T-cell (primary cell): ENCODE results near the gene EXOC6B. TPM values are rescaled to one million over a fixed set of nuclear protein-coding genes. Genes with fewer than 3 reads are reported as not detected.

Experiments
- ATAC-seq, 4 experiments: fragments of 200-7000 bp in 3 of 4; fragments of 150-1000 bp in 1 of 4; cut with Tn5 transposase; replicated peaks in 1 of 4; 1 replicate in 3 of 4; 2 replicates in 1 of 4; pipeline ENCODE4 v1.10.0; 2021; ENCODE audit warnings: moderate library complexity in 3 of 4, mild to moderate bottlenecking in 2 of 4, moderate number of reproducible peaks in 1 of 4
- CTCF ChIA-PET, 2 donors: fragments of 300-600 bp; sonication (Branson Sonifier 250); formaldehyde crosslinking; loops; one replicate each; lab custom pipeline; 2022; ENCODE audit warnings: antibody characterized with exemption in 2 of 2; lab: Charles Lee
- POLR2A ChIA-PET, 2 donors: fragments of 300-600 bp; sonication (Branson Sonifier 250); formaldehyde crosslinking; loops; one replicate each; lab custom pipeline; 2022; ENCODE audit warnings: antibody characterized with exemption in 2 of 2; lab: Charles Lee
- DNase-seq, 35 experiments: peaks; one replicate each; pipeline versions ENCODE4 v3.0.0 to v3.0.0-alpha.2; 2013 to 2023
- H3K27ac ChIP-seq: one replicate; pipeline ENCODE4 v1.5.1; 2013; ENCODE audit warnings: low read length
- H3K27me3 ChIP-seq, 2 experiments: replicated peaks in 1 of 2; 1 replicate in 1 of 2; 2 replicates in 1 of 2; pipeline versions ENCODE4 v1.6.1 to v1.7.0; 2013; ENCODE audit warnings: low read length in 1 of 2, mixed read lengths in 1 of 2; ENCODE audit not compliant: control insufficient read depth in 2 of 2, insufficient read depth in 2 of 2; ENCODE audit errors: extremely low read depth in 1 of 2
- H3K36me3 ChIP-seq, 2 donors: 1 replicate in 1 of 2; 2 replicates in 1 of 2; pipeline versions ENCODE4 v1.6.1 to v1.7.0; 2013; ENCODE audit warnings: low read length in 1 of 2; ENCODE audit not compliant: control insufficient read depth in 2 of 2, insufficient read depth in 1 of 2; ENCODE audit errors: extremely low read depth in 1 of 2
- H3K4me1 ChIP-seq, 2 experiments: 1 replicate in 1 of 2; 2 replicates in 1 of 2; pipeline versions ENCODE4 v1.6.1 to v1.7.0; 2013; ENCODE audit warnings: low read length in 2 of 2, mixed read lengths in 1 of 2; ENCODE audit not compliant: insufficient read depth in 2 of 2, control insufficient read depth in 1 of 2; ENCODE audit errors: extremely low read depth in 1 of 2
- H3K4me3 ChIP-seq, 2 donors: 1 replicate in 1 of 2; 2 replicates in 1 of 2; pipeline versions ENCODE4 v1.5.1 to v1.7.0; 2013; ENCODE audit warnings: mild to moderate bottlenecking in 2 of 2, low read length in 1 of 2, moderate library complexity in 1 of 2; ENCODE audit not compliant: control insufficient read depth in 1 of 2; ENCODE audit errors: extremely low read depth in 1 of 2
- H3K9me3 ChIP-seq: 2 replicates; pipeline ENCODE4 v1.7.0; 2013
- H3K27ac Mint-ChIP-seq, 2 donors: one replicate each; pipeline ENCODE4 v1.8.0; 2020 to 2021; ENCODE audit warnings: mild to moderate bottlenecking in 2 of 2, mixed read lengths in 2 of 2
- H3K27me3 Mint-ChIP-seq, 2 donors: one replicate each; pipeline ENCODE4 v1.8.0; 2021 to 2022; ENCODE audit warnings: mixed read lengths in 2 of 2
- H3K36me3 Mint-ChIP-seq: one replicate; pipeline ENCODE4 v1.8.0; 2021; ENCODE audit warnings: mixed read lengths
- H3K4me1 Mint-ChIP-seq, 3 donors: one replicate each; pipeline ENCODE4 v1.8.0; 2020 to 2022; ENCODE audit warnings: mixed read lengths in 3 of 3, mild to moderate bottlenecking in 1 of 3
- H3K4me3 Mint-ChIP-seq, 3 donors: one replicate each; pipeline ENCODE4 v1.8.0; 2020 to 2022; ENCODE audit warnings: mild to moderate bottlenecking in 3 of 3, mixed read lengths in 3 of 3, moderate library complexity in 3 of 3
- H3K9me3 Mint-ChIP-seq, 3 donors: one replicate each; pipeline ENCODE4 v1.8.0; 2020 to 2022; ENCODE audit warnings: mixed read lengths in 3 of 3
- WGBS: methylation state at CpG from one replicate; pipeline ENCODE4 v1.1.5; 2013; ENCODE audit warnings: missing lambda C conversion rate; ENCODE audit not compliant: insufficient coverage; 5-methylcytosine and 5-hydroxymethylcytosine counted together
- total RNA-seq, 35 experiments: library from RNA in 6 of 35; stranded (reverse) in 6 of 35; fragments of 120-200 nt in 1 of 35; gene quantifications; one replicate each; pipeline versions ENCODE4 v1.2.1 to v1.2.4 and lab custom pipeline; 2013 to 2026

EXOC6B gene
- total RNA-seq, 5 donors from 2014 or later (not counting 1 experiment from before 2014, with no cell fraction given) = 13.3 to 18.9 (median 16.6) TPM

DNA sequence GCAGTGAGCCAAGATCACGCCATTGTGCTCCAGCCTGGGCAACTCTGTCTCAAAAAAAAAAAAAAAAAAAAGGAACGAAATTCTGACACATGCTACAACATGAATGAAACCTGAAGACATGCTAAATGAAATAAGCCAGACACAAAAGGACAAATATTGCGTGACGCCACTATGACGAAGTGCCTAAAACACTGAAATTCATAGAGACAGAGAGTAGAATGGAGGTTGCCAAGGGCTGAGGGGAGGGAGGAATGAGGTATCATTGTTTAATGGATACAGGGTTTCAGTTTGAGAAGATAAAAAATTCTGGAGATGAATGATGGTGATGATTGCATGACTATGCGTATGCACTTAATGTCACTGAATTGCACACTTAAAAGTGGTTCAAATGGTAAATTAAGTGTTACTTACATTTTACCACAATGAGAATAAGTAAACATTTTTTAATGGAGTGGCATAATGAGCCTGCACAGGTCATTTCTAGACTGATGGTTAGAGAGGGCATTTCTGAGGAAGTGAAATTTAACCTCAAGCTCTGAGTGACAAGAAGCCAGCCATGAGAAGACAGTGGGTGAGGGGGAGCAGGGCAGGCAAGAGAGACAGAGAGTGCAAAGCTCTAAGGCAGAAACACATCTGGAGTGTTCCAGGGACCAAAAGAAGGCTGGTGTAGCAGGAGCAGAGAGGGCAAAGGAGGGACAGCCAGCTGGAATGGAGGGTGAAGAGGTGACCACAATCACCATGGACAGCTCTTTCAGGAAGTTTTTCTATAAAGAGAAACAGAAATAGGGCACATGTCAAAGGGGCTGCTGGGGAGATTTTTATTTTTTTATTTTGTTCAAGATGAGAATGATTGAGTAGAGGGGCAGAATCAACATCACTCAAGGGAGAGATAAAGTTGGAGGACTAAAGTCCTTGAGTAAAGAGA, 20.6 kb upstream of the EXOC6B start:
- peaks cover 0 to 21% of the 10 kb centered on the region in 2 experiments for H3K27me3 ChIP-seq
- Mint-ChIP-seq H3K9me3 (no peaks in the 10 kb centered on the region), H3K4me1 (no peaks in the 10 kb centered on the region), H3K36me3 (no peaks in the 10 kb centered on the region), H3K4me3 (no peak overlapping the region), H3K27ac (no peak overlapping the region), H3K27me3 (peaks cover 10 to 25% of the 10 kb centered on the region in 2 donors)
- ChIA-PET POLR2A (no interaction called here), CTCF (interaction anchor here (0.7 kb wide), 2 partner anchors 46 to 1704 kb away, joined by 7 to 8 read pairs; no protein-coding TSS in a partner anchor)
- WGBS = 96% methylated on average over 3 of the region's 6 CpGs
- H3K27ac ChIP-seq = no peak overlapping the region
- H3K36me3 ChIP-seq = no peaks in the 10 kb centered on the region
- no peak overlapping the region for H3K4me3 ChIP-seq
- H3K9me3 ChIP-seq = no peaks in the 10 kb centered on the region
- ATAC-seq (no peak), DNase-seq (no peak)
- no peaks in the 10 kb centered on the region for H3K4me1 ChIP-seq

DNA sequence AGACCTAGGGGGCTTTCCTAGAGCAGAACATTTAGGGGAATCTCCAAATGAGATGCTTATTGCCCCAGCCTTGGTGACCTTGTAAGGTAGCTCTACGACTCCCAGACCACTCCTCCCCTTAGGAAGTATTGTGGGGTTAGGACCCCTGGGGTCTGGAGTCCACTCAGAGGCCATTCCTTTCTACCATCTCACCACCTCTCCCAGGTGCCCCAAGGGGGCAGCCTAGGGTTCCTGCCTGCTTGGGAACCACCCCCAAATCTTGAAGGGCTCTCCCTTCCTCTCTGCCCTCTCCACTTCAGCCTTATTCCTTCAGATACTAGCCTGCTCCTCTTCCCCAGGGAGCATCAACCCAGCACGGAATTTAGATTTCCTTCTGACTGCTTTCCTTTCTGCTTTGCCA, 17.5 kb upstream of the EXOC6B start:
- H3K9me3 ChIP-seq = no peaks in the 10 kb centered on the region
- Mint-ChIP-seq H3K27me3 (peaks cover 16 to 27% of the 10 kb centered on the region in 2 donors), H3K4me1 (no peaks in the 10 kb centered on the region), H3K9me3 (no peaks in the 10 kb centered on the region), H3K4me3 (no peak overlapping the region), H3K27ac (no peak overlapping the region), H3K36me3 (no peaks in the 10 kb centered on the region)
- no peak overlapping the region for H3K27ac ChIP-seq
- ChIA-PET CTCF (no interaction called here), POLR2A (no interaction called here)
- H3K36me3 ChIP-seq = no peaks in the 10 kb centered on the region
- H3K4me3 ChIP-seq = no peak overlapping the region
- no CpG with 5 or more reads among the region's 2 CpGs for WGBS
- peaks cover 0 to 10% of the 10 kb centered on the region in 2 experiments for H3K27me3 ChIP-seq
- ATAC-seq (no peak), DNase-seq (no peak)
- no peaks in the 10 kb centered on the region for H3K4me1 ChIP-seq

DNA sequence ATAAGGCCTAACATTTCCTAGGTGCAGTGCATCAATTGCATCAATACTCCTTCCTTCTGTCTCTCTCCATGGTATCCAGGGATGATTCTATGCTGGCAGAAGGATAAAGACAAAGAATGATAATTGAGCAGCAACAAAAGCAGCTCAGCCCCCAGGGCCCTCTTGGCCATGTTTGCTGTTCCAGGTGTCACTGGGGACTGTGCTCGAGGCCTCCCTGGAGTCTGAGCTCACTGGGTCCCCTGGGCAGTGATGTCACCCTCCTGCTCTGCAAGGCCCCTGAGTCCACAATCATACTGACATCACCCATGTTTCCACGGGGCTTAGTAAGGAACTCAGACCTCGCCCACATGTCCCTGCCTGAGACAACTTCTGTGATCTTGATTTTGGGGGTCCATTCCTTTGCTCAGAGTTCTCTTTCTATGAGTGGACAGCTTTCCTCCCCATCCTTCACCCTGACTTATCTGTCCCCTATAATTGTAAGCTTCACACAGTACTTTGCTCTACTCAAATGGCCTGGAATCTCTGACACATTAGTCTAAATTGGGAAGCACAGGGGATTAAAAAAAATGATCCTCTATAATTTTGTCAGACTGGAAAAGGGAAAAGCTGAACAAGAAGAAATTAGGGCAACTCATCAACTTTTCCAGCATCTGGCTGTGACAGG, 15.8 kb upstream of the EXOC6B start:
- H3K9me3 Mint-ChIP-seq = no peaks in the 10 kb centered on the region
- H3K4me1 Mint-ChIP-seq = no peaks in the 10 kb centered on the region
- H3K27ac Mint-ChIP-seq = no peak overlapping the region
- peaks cover 0 to 10% of the 10 kb centered on the region in 2 experiments for H3K27me3 ChIP-seq
- H3K27ac ChIP-seq = no peak overlapping the region
- CTCF ChIA-PET = interaction anchor here in 1 of 2 donors (0.6 kb wide), 1 partner anchor 17 kb away, joined by 3 read pairs; no protein-coding TSS in a partner anchor
- H3K4me1 ChIP-seq = no peaks in the 10 kb centered on the region
- H3K4me3 ChIP-seq = no peak overlapping the region
- no peaks in the 10 kb centered on the region for H3K36me3 ChIP-seq
- no peak for ATAC-seq
- no peak overlapping the region for H3K4me3 Mint-ChIP-seq
- DNase-seq = no peak
- 50% methylated on average over 1 of the region's 3 CpGs for WGBS
- H3K9me3 ChIP-seq = no peaks in the 10 kb centered on the region
- peaks cover 16 to 27% of the 10 kb centered on the region in 2 donors for H3K27me3 Mint-ChIP-seq
- H3K36me3 Mint-ChIP-seq = no peaks in the 10 kb centered on the region
- POLR2A ChIA-PET = no interaction called here

DNA sequence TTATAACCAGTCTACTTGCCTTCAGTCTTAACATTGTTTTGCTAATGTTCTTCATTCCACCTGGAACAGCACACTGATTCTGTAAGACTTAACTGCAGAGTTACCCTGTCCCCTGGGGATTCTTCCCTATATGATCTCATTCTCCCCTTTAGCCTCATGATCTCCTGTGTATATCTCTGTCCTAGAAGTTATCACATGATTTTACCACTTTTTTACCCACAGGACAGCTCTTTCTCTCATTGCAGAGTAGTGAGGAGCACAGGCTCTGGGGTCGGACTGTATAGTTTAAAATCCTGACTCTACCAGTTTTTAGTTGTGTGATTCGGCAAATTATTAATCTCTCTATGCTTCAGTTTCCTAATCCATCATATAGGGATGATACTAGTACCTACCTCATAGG, 14.2 kb upstream of the EXOC6B start:
- peaks cover 0 to 10% of the 10 kb centered on the region in 2 experiments for H3K27me3 ChIP-seq
- POLR2A ChIA-PET = no interaction called here
- no peaks in the 10 kb centered on the region for H3K4me1 ChIP-seq
- H3K27ac Mint-ChIP-seq = no peak overlapping the region
- H3K9me3 ChIP-seq = no peaks in the 10 kb centered on the region
- no peaks in the 10 kb centered on the region for H3K9me3 Mint-ChIP-seq
- peaks cover 16 to 25% of the 10 kb centered on the region in 2 donors for H3K27me3 Mint-ChIP-seq
- no peak overlapping the region for H3K4me3 Mint-ChIP-seq
- H3K4me1 Mint-ChIP-seq = no peaks in the 10 kb centered on the region
- no peaks in the 10 kb centered on the region for H3K36me3 ChIP-seq
- H3K27ac ChIP-seq = no peak overlapping the region
- ATAC-seq = no peak
- CTCF ChIA-PET = no interaction called here
- H3K36me3 Mint-ChIP-seq = no peaks in the 10 kb centered on the region
- no peak overlapping the region for H3K4me3 ChIP-seq
- no CpG with 5 or more reads among the region's 2 CpGs for WGBS
- no peak for DNase-seq

DNA sequence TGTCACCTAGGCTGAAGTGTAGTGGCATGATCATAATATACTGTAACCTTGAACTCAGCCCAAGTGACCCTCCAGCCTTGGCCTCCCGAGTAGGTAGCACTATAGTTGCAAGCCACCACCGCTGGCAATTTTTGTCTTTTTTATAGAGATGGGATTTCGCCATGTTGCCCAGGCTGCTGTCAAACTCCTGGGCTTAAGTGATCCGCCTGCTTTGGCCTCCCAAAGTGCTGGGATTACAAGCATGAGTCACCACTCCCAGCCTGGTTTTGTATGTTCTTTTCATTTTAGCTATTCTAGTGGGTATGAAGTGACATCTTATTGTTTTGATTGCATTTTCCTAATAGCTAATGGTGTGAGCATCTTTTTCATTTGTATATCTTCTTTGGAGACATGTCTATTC, 11.3 kb upstream of the EXOC6B start:
- Mint-ChIP-seq H3K9me3 (no peaks in the 10 kb centered on the region), H3K4me3 (no peak overlapping the region), H3K4me1 (peaks cover 5 to 8% (median 7%) of the 10 kb centered on the region in 3 donors), H3K36me3 (no peaks in the 10 kb centered on the region), H3K27me3 (peaks cover 11 to 15% of the 10 kb centered on the region in 2 donors), H3K27ac (no peak overlapping the region)
- DNase-seq = no peak
- no CpG with 5 or more reads among the region's 4 CpGs for WGBS
- Histone ChIP-seq H3K4me1 (no peaks in the 10 kb centered on the region), H3K27ac (no peak overlapping the region), H3K4me3 (no peak overlapping the region), H3K27me3 (peaks cover 0 to 5% of the 10 kb centered on the region in 2 experiments), H3K9me3 (no peaks in the 10 kb centered on the region), H3K36me3 (no peaks in the 10 kb centered on the region)
- ChIA-PET POLR2A (no interaction called here), CTCF (no interaction called here)
- no peak for ATAC-seq

DNA sequence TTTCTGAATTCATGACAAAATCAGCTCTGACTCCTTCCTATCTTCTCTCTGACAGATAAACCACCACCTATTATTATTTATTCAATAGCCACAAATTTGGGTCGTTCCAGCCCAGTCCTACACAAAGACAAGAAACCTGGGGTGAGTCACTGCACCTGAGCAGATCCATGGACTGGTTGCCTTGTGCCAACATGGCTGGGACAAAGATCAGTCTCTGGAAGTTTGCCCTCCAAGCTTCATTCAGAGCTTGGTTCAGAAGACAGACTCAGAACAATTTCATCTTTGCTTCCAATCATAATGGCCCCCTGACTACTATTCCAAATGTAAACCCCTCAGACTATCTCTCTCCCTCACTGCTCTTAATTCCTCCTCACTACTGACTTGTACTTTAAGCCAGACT, 9.6 kb upstream of the EXOC6B start:
- 54% methylated on average over 1 of the region's 1 CpG for WGBS
- Mint-ChIP-seq H3K27me3 (peaks cover 7 to 9% of the 10 kb centered on the region in 2 donors), H3K9me3 (no peaks in the 10 kb centered on the region), H3K27ac (no peak overlapping the region), H3K4me1 (peaks cover 5 to 8% (median 7%) of the 10 kb centered on the region in 3 donors), H3K4me3 (no peak overlapping the region), H3K36me3 (no peaks in the 10 kb centered on the region)
- H3K36me3 ChIP-seq = no peaks in the 10 kb centered on the region
- no peak for ATAC-seq
- H3K27me3 ChIP-seq = peaks cover 0 to 2% of the 10 kb centered on the region in 2 experiments
- no peaks in the 10 kb centered on the region for H3K9me3 ChIP-seq
- no peak overlapping the region for H3K27ac ChIP-seq
- ChIA-PET POLR2A (interaction anchor here in 1 of 2 donors (0.7 kb wide), 1 partner anchor 15 kb away, joined by 5 read pairs; no protein-coding TSS in a partner anchor), CTCF (interaction anchor here (0.6 to 1.2 kb wide), 2 partner anchors 28 to 720 kb away, joined by 3 to 5 read pairs; no protein-coding TSS in a partner anchor)
- H3K4me3 ChIP-seq = no peak overlapping the region
- H3K4me1 ChIP-seq = no peaks in the 10 kb centered on the region
- DNase-seq = no peak
